Endometrial microvascular endothelial cells (primary cell): ENCODE data around the gene TOGARAM1. TPM values are rescaled to one million over a fixed set of nuclear protein-coding genes. Genes with fewer than 3 reads are reported as not detected.

Experiments used
- in situ Hi-C: cut with HindIII; loops from 2 replicates; pipeline ENCODE4 v1.10.0; 2017; ENCODE audit warnings: low sequenced_read_pairs, low pct_unique_long_range_greater_than_20kb; ENCODE audit errors: inconsistent ontology term
- total RNA-seq: library from RNA; depleted of rRNA; stranded (reverse); fragments of >200 nt; gene quantifications from one replicate; pipeline ENCODE4 v1.2.3, GENCODE V29; 2015; ENCODE audit errors: inconsistent ontology term

The TOGARAM1 gene
- total RNA-seq, 1 donor from 2014 or later, result 7.8 TPM

- in situ Hi-C loops, result no loop called here
Measured at GRCh38 chr14:44962334-44963043, 499 bp downstream of the TOGARAM1 start.

GRCh38 chr14:44963044-44963528, 1.1 kb downstream of the TOGARAM1 start:
- in situ Hi-C loops, result no loop called here

- in situ Hi-C loops, result no loop called here
Measured at GRCh38 chr14:44963775-44964380, 1.9 kb downstream of the TOGARAM1 start.

GRCh38 chr14:44966601-44967336, 4.8 kb downstream of the TOGARAM1 start:
- in situ Hi-C loops, result no loop called here

- in situ Hi-C loops, result no loop called here
Measured at GRCh38 chr14:44968714-44969113, 6.7 kb downstream of the TOGARAM1 start.

GRCh38 chr14:44970907-44971306, 8.9 kb downstream of the TOGARAM1 start:
- in situ Hi-C loops, result no loop called here

- in situ Hi-C loops, result no loop called here
Measured at GRCh38 chr14:44971459-44971858, 9.5 kb downstream of the TOGARAM1 start.

- in situ Hi-C loops, result no loop called here
Measured at GRCh38 chr14:44979273-44979672, 17.3 kb downstream of the TOGARAM1 start.

GRCh38 chr14:44979740-44980356, 17.9 kb downstream of the TOGARAM1 start:
- in situ Hi-C loops, result no loop called here

- in situ Hi-C loops, result no loop called here
Measured at GRCh38 chr14:44981198-44981597, 19.2 kb downstream of the TOGARAM1 start.

GRCh38 chr14:44982594-44982993, 20.6 kb downstream of the TOGARAM1 start:
- in situ Hi-C loops, result no loop called here

GRCh38 chr14:44988694-44989093, 26.7 kb downstream of the TOGARAM1 start:
- in situ Hi-C loops, result no loop called here

GRCh38 chr14:44989497-44990440, 27.8 kb downstream of the TOGARAM1 start:
- in situ Hi-C loops, result no loop called here

GRCh38 chr14:44990533-44990932, 28.5 kb downstream of the TOGARAM1 start:
- in situ Hi-C loops, result no loop called here

- in situ Hi-C loops, result no loop called here
Measured at GRCh38 chr14:44995196-44995595, 33.2 kb downstream of the TOGARAM1 start.

GRCh38 chr14:44995770-44996294, 33.8 kb downstream of the TOGARAM1 start:
- in situ Hi-C loops, result no loop called here

GRCh38 chr14:45003924-45004323, 41.9 kb downstream of the TOGARAM1 start:
- in situ Hi-C loops, result no loop called here

GRCh38 chr14:45015133-45015532, 53.1 kb downstream of the TOGARAM1 start:
- in situ Hi-C loops, result no loop called here
